Gastrocnemius medialis (tissue), 4 donors: ENCODE data around the gene MEF2A. TPM values are rescaled to one million over a fixed set of nuclear protein-coding genes. Genes with fewer than 3 reads are reported as not detected.
A peak's percentile ranks its signal among the peaks of the same experiment; 100 is the strongest.
"Not testable (repeated sequence)": the region's sequence is repeated elsewhere in the genome, so short reads cannot be mapped to it uniquely, and the experiment has no call there.

ENCODE experiments used
- ATAC-seq, 2 donors: fragments of 150-250 bp; one replicate each; pipeline ENCODE4 v1.9.1; 2016
- DNase-seq, 2 donors: peaks; one replicate each; pipeline ENCODE4 v3.0.0-alpha.2; 2019
- H3K27ac ChIP-seq, 4 donors: fragments of 200-600 bp; sonication (generic); 1 replicate in 1 of 4; 2 replicates in 3 of 4; pipeline ENCODE4 v1.5.1; 2016 to 2018; ENCODE audit warnings: mild to moderate bottlenecking in 2 of 4, moderate library complexity in 1 of 4
- H3K27me3 ChIP-seq, 3 donors: fragments of 200-600 bp; sonication (generic) in 2 of 3; 1 replicate in 1 of 3; 2 replicates in 2 of 3; pipeline versions ENCODE4 v1.5.1 to v1.6.0; 2016 to 2019; ENCODE audit warnings: mild to moderate bottlenecking in 1 of 3, moderate library complexity in 1 of 3
- H3K36me3 ChIP-seq, 2 donors: fragments of 200-600 bp; sonication (generic) in 1 of 2; one replicate each; pipeline ENCODE4 v1.5.1; 2017 to 2018
- H3K4me1 ChIP-seq, 2 donors: fragments of 200-600 bp; sonication (generic) in 1 of 2; one replicate each; pipeline ENCODE4 v1.5.1; 2016 to 2017; ENCODE audit warnings: mild to moderate bottlenecking in 2 of 2
- H3K4me3 ChIP-seq, 4 donors: fragments of 200-600 bp; sonication (generic) in 3 of 4; 1 replicate in 1 of 4; 2 replicates in 3 of 4; pipeline ENCODE4 v1.5.1; 2016 to 2019; ENCODE audit warnings: mild to moderate bottlenecking in 2 of 4
- H3K9me3 ChIP-seq, 3 donors: fragments of 200-600 bp; sonication (generic) in 2 of 3; 1 replicate in 1 of 3; 2 replicates in 2 of 3; pipeline ENCODE4 v1.5.1; 2016 to 2019
- POLR2A ChIP-seq, 2 donors: fragments of 450-650 bp; IDR thresholded peaks; one replicate each; pipeline ENCODE4 v1.6.1; 2017; ENCODE audit warnings: antibody characterized with exemption in 2 of 2, mild to moderate bottlenecking in 2 of 2, moderate library complexity in 2 of 2
- in situ Hi-C, 4 donors: fragments of 200-750 bp; cut with MboI; loops; one replicate each; pipeline versions ENCODE4 v1.15.0 to v1.8.0; 2017; ENCODE audit warnings: low sequenced_read_pairs in 4 of 4
- intact Hi-C: fragments of 100-400 bp; cut with DNase I; formaldehyde crosslinking; loops from one replicate; pipeline ENCODE4 v1.15.1; 2023; ENCODE audit warnings: low total_unique reads
- total RNA-seq, 4 donors: library from RNA; depleted of rRNA; stranded (reverse); fragments of >200 nt; gene quantifications; one replicate each; pipeline versions ENCODE4 v1.1.0 to v1.2.3, GENCODE V29; 2016
- TF ChIP-seq, protein P1 (sequence below), 5 experiments: fragments of 450-650 bp in 3 of 5; fragments of 200-600 bp in 2 of 5; sonication (generic) in 2 of 5; IDR thresholded peaks in 4 of 5; conservative IDR thresholded peaks in 1 of 5; 1 replicate in 4 of 5; 2 replicates in 1 of 5; pipeline ENCODE4 v1.5.1; 2016 to 2019; ENCODE audit warnings: antibody characterized with exemption in 5 of 5, mild to moderate bottlenecking in 3 of 5, moderate library complexity in 3 of 5

Gene MEF2A
- total RNA-seq, 4 donors from 2014 or later = 66.9 to 128 (median 107) TPM

DNA sequence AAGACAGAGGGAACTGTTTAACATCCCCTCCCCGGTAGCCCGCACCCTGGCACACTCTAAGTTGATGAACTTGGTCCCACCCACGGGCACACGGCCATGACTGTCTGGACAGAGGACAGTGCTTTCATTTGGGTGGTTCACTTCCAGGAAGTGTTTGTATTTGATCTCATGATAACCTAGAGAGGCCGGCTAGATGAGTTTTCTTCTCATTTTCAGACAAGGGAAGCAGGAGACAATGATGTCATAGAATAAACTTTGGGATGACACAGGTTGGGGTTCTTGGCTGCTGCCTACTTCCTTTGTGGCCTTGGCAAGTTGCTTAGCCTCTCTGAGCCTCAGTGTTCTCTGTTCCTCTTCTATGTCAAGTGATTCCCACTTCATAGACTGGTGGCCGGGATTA is 183.6 kb downstream of the MEF2A start:
- ATAC-seq = no peak
- DNase-seq = no peak
- no peaks in the 10 kb centered on the region for H3K4me1 ChIP-seq
- H3K4me3 ChIP-seq = no peak overlapping the region
- intact Hi-C loops = no loop called here
- H3K27me3 ChIP-seq = no peaks in the 10 kb centered on the region
- in situ Hi-C loops = loop anchor here in 2 of 4 donors (25.0 kb wide), 1 partner anchor 637 kb away; the partner anchor contains the start of gene SYNM (in 2 of the 2)
- no peak overlapping the region for H3K27ac ChIP-seq
- TF ChIP-seq POLR2A (IDR thresholded peaks at IDR 0.05) = no peak
- TF ChIP-seq, protein P1, sequence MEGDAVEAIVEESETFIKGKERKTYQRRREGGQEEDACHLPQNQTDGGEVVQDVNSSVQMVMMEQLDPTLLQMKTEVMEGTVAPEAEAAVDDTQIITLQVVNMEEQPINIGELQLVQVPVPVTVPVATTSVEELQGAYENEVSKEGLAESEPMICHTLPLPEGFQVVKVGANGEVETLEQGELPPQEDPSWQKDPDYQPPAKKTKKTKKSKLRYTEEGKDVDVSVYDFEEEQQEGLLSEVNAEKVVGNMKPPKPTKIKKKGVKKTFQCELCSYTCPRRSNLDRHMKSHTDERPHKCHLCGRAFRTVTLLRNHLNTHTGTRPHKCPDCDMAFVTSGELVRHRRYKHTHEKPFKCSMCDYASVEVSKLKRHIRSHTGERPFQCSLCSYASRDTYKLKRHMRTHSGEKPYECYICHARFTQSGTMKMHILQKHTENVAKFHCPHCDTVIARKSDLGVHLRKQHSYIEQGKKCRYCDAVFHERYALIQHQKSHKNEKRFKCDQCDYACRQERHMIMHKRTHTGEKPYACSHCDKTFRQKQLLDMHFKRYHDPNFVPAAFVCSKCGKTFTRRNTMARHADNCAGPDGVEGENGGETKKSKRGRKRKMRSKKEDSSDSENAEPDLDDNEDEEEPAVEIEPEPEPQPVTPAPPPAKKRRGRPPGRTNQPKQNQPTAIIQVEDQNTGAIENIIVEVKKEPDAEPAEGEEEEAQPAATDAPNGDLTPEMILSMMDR (IDR thresholded peaks at IDR 0.05 in 4 of 5, conservative IDR thresholded peaks at IDR 0.05 in 1 of 5) = no peak
- no peaks in the 10 kb centered on the region for H3K36me3 ChIP-seq
- no peaks in the 10 kb centered on the region for H3K9me3 ChIP-seq

DNA sequence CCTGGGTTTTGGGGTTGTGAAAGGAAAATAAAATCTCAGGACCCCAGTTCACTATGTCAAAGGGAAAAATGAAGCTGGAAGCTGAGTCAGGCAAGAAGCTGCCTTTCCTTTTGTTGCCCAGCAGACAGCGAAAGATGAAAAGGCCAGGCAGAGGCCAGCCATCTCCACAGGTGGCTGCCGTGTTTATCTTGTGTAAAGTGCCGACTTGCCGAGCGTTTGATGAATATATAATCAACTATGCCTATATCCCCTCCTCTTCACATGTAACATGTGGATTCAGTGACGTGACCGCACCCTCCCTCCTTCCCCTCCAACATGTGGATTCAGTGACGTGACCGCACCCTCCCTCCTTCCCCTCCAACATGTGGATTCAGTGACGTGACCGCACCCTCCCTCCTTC is 184.5 kb downstream of the MEF2A start:
- intact Hi-C loops, H3K36me3 ChIP-seq, H3K4me1 ChIP-seq, H3K27ac ChIP-seq, H3K27me3 ChIP-seq, ATAC-seq, DNase-seq, H3K9me3 ChIP-seq, H3K4me3 ChIP-seq: not testable (repeated sequence)
- in situ Hi-C loops = loop anchor here (5.0 to 10.0 kb wide), 3 partner anchors 466 to 478 kb away; no protein-coding TSS in a partner anchor

DNA sequence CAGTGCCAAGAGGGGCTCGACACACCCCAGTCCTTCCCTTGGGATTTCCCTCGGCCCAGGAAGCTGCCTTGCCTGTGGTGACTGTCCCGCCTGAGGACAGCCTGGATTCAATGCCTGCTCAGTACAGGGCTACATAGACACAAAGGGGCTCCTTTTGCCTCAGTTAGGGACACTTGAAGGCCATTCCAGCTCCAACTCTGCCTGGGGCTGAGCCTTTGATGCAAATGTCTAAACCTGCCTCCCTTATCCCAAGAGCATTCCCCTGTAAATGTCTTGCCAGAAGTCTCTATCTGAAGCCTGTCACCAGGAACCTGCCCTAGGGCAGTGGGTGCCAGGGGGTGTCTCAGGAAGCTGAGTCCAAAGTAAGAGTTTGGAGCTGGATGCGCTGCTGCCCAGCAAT is 186.8 kb downstream of the MEF2A start:
- DNase-seq (no peak), ATAC-seq (no peak)
- no peaks in the 10 kb centered on the region for H3K36me3 ChIP-seq
- H3K4me3 ChIP-seq = no peak overlapping the region
- in situ Hi-C loops = loop anchor here (5.0 to 10.0 kb wide), 3 partner anchors 468 to 480 kb away; no protein-coding TSS in a partner anchor
- H3K4me1 ChIP-seq = no peaks in the 10 kb centered on the region
- intact Hi-C loops = no loop called here
- no peaks in the 10 kb centered on the region for H3K27me3 ChIP-seq
- H3K27ac ChIP-seq = no peak overlapping the region
- TF ChIP-seq POLR2A (IDR thresholded peaks at IDR 0.05) = no peak
- TF ChIP-seq, protein P1 (IDR thresholded peaks at IDR 0.05 in 4 of 5, conservative IDR thresholded peaks at IDR 0.05 in 1 of 5) = no peak
- H3K9me3 ChIP-seq = no peaks in the 10 kb centered on the region

DNA sequence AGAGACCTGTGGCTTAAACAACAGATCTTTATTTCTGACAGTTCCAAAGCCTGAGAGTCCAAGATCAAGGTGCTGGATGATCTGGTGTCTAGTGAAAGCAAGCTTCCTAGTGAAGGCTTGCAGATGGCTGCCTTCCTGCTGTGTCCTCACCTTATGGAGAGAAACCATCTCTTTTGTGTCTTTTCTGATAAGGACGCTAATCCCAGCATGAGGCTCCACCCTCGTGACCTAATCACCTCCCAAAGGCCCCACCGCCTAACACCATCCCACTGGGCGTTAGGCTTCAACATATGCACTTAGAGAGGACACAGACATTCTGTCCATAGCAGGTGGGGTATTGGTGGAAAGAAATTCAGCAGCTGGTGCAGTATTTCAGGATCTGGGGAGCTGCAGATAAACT is 187.3 kb downstream of the MEF2A start:
- no peaks in the 10 kb centered on the region for H3K9me3 ChIP-seq
- H3K4me3 ChIP-seq = no peak overlapping the region
- DNase-seq (no peak), ATAC-seq (no peak)
- H3K27ac ChIP-seq = no peak overlapping the region
- no peaks in the 10 kb centered on the region for H3K4me1 ChIP-seq
- in situ Hi-C loops = loop anchor here (5.0 to 10.0 kb wide), 3 partner anchors 468 to 481 kb away; no protein-coding TSS in a partner anchor
- intact Hi-C loops = no loop called here
- no peaks in the 10 kb centered on the region for H3K27me3 ChIP-seq
- TF ChIP-seq, protein P1 (IDR thresholded peaks at IDR 0.05 in 4 of 5, conservative IDR thresholded peaks at IDR 0.05 in 1 of 5) = no peak
- TF ChIP-seq POLR2A (IDR thresholded peaks at IDR 0.05) = no peak
- no peaks in the 10 kb centered on the region for H3K36me3 ChIP-seq

DNA sequence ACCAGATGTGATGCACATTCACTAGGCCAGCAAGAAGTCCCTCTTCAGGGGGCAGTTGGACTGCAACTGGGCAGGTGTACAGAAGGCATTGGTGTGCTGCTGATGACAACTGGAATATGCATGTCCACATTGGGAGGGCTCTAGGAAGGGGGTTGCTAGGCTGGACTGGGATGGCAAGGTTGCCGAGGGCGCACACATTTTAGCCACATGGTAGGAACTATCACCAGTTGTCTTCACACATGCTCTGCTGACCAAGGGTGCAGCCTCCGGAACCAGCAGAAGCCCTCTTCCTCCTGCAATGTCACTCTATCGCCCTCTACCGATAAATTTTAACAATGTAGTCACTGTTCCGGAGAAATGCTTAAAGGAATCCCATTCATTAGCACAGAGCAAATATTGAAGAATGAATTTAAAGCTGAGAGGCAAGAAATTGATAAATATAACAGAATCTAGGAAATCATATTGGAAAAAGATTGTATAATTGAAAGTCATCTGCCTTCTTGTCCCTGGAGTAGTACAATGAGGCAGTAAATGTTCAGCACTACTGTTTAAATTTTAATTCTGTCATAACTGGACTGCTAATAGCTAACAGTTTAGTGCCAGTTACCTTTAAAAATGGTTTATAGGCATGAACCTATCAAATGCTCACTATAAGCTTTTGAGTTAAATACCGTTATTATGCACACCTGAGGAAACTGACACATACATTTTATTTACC is 190.1 kb downstream of the MEF2A start:
- intact Hi-C loops = loop anchor here (2.0 kb wide), 3 partner anchors 51 to 483 kb away; no protein-coding TSS in a partner anchor
- in situ Hi-C loops = loop anchor here in 3 of 4 donors (10.0 kb wide), 2 partner anchors 471 to 481 kb away; no protein-coding TSS in a partner anchor
- H3K27me3 ChIP-seq = no peaks in the 10 kb centered on the region
- no peaks in the 10 kb centered on the region for H3K9me3 ChIP-seq
- TF ChIP-seq, protein P1 (IDR thresholded peaks at IDR 0.05 in 4 of 5, conservative IDR thresholded peaks at IDR 0.05 in 1 of 5) = peak; percentile 59 to 89 (median 77)
- TF ChIP-seq POLR2A (IDR thresholded peaks at IDR 0.05) = no peak
- ATAC-seq (peak; percentile 91 to 98), DNase-seq (no peak)
- H3K36me3 ChIP-seq = no peaks in the 10 kb centered on the region
- H3K27ac ChIP-seq = no peak overlapping the region
- no peak overlapping the region for H3K4me3 ChIP-seq
- H3K4me1 ChIP-seq = no peaks in the 10 kb centered on the region
